GM18499 (cell line): ENCODE data around the gene RNF114.

ENCODE experiments used
- ATAC-seq: cut with Tn5 transposase; IDR thresholded peaks from one replicate; pipeline ENCODE4 v1.9.1; 2021; ENCODE audit warnings: moderate number of reproducible peaks; ENCODE audit not compliant: insufficient read depth, unreplicated experiment

The RNF114 gene

DNA sequence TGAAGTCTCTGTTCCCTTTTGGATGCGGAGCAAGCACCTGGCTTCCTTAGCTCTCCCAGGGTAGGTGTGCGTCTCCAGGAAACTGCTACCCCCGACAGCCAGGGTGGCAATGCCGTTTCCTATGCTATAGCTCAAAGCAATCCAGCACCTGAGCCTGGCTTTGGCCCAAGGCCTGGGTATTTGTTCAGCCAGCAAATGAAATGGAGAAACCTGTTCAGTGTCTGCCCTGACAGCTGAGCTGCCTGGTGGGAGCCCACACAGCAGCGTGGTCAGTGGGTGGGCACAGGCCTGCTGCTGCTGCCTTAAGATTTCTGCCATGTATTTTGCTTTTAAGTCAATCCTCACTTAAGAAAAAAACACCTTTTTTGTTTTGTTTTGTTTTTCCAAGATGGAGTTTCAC lies 34.6 kb upstream of the RNF114 start:
- no peak for ATAC-seq

DNA sequence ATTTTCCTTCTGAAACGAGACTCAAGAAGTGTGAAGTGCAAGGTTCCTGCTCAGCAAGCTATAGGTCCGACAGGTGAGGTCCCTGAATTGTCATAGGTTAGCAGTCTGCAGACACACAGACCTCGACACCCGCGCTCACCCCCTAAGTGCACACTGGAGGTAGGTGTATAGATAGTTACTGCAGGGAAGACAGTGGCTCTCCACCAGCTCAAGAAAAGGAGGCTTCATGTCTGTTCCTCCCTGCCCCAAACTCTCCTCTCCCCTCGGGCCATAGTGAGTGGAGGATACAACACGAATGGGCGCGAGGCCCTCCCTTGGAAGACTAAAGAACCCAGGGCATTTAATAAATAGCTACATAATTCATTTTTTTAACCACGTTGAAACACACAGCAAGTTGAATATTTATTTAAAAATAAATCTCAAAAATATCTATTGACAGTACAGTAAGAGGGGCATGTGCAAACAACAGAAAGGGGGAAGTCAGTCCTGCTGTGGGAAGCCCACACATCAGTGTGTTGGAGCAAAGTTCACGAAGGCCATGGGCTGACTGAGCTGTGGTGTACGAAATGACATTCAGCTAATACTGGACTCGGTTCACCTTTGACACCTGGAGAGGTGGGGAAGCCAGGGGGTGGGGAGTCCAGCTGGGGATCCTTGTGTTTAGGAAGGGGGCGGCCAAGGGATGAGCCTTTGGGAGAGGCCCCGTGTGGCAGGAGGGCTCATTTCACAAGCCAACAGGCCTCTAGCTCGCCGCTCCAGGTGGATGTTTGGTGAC lies 31.6 kb upstream of the RNF114 start:
- no peak for ATAC-seq

DNA sequence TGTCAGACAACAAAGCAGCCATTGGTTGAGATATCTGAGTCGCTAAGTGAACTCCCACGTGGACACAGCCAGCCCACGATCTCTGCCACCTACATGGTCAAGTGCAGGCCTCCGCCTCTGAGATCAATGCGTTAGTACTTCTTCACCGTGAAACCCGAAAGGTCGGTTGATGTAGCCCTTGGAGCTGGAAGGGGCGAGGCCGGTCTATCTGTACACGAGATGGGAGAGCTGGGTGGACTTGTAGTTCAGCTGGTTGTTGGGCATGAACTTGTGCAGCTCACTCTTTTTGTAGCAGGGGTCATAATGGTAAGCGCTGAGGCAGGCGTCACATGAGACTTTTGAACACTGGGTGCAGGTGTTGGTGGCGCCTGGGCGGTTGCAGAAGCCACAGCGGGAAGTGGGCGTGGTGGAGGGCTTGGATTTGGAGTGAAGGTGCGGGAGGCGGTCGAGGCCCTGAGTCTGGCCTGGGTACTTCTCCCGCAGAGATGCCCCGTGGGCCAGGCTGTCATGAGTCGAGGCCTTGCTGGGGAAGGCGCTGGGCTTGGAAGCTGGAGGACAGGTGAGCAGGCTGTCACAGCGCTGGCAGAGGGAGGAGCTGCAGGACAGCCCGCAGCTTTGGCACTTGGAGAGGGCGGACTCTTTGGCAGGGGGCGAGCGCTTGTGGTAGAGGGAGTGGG lies 30.6 kb upstream of the RNF114 start:
- ATAC-seq = no peak

DNA sequence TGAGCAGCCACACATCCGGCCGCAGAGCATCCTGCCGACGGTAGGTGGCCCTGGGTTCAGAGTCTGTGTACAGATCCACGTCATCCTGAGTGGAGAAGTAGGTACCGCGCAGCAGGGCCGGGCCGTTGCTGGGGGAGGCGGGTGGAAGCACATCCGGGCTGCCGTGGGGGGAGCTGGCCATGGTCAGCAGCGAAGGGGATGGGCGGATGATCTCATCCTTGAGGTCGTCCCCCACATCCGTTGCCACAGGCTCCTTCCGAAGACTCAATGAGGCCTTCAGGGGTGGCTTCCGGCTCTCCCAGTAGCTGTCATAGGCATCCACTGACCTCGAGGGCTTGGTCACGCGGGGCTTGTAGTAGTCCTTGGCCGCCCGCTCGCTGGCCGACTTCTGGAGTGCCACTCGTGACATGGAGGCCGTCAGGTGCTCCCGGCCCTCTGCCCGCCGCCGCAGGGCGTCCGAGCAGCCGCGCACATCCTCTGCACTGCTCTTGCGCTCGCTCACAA lies 30.0 kb upstream of the RNF114 start:
- no peak for ATAC-seq

DNA sequence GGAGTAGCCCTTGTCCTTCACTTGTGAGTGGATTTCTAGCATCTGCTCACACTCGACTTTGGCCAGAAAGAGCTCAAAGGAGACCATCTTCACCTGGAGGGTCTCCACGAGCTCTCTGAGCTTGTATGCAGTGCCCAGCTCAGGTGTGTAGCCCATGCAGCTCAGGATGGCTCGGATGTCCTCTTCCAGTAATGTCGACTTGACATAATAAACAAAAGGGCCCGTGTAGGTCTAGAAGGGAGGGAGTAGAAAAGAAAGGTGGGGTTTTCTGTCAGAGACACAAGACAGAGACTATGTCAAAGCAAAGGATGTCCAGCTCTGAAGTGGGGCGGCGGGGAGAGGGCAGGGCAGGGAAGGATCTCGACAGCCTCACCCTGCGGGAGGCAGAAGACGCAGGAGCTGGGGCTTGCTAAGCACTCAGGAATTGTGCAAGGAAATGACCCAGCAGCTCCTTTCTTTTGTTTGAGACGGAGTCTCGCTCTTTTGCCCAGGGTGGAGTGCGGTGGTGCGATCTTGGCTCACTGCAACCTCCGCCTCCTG lies 29.5 kb upstream of the RNF114 start:
- no peak for ATAC-seq

DNA sequence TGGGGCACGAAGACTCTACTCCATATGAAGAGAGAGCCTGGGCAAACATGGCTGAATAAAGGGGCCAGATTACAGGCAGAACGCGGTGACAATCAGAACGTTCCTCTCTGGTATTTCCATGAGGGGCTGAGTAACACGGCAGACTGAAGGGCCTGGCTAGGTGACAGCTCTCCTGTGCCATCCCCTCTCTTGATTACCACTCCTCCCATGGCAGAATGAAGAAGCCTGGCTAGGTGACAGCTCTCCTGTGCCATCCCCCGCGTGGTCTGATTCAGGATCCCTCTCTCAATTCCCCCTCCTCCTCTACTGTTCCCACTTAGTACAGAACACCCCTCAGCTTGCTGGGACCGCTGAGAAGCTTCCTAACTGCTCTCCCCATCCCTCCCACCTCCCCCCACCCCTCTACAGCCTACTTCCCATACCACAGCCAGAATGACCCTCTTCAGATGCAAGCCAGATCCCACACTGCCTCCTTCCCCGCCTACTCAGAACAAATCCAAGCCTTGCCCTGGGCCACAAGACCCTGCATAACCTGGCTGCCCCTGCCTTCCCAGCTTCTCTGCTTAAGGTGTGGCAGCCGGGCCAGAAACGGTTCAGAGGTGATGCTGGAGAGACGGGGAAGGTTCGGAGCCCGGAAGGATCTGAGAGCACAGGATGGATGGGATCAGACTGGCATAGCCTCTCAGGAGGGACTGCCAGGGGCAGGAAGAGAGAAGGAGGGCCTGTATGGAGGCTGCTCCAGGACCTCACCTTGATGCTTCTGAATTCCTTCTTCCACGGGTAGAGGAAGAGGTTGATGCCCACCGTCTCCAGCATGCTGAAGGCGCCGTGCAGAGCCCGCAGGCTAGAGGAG lies 28.6 kb upstream of the RNF114 start:
- ATAC-seq = no peak

DNA sequence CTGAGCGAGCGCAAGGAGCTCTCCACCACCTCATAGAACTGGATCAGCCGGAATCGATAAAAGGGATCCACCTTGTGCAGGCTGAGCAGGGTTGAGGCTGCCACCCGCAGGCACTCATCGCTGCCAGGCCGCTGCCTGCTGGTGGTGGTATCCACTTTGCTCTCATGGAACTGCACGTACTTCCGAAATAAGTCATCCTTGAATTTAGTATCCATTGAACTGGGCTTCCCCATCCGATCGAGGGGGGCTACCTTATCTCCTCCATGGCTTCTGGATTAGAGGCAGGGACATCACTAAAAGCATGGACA lies 28.0 kb upstream of the RNF114 start:
- ATAC-seq = no peak

DNA sequence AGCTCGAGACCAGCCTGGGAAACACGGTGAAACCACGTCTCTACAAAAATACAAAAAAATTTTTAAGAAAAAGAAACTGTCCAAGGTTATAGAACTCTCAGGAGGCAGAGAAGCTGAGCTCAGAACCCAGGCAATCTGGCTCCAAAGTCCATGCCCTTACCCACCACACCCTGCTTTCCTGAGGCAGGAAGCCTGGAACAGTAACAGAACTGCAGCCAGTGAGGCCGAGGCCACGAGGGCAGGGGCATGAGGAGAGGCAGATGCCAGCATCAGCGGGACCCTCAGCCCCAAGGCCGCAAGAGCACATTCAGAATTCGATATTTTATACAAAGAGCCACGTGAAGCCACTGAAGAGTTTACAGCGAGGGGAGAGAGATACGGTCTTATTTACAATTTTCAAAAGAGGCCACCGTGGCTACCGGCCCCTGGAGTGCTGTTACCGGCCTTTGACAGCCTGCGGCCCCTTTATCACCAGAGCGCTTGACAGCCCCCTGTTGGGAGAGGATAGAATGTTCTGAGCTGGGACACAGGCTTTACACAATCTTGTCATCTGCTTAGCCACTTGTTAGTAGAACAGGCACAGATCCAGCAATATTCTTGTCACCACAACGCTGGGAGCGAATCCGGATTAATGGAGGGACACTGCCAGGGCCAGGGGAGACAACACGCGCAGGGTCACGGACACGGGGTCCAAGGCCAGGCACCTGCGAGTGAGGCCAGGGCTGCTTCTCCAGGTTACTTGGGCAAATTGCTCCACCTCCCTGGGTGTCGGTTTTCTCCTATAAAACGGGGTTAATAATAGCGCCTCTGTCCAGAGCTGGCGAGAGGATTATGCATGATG lies 26.5 kb upstream of the RNF114 start:
- no peak for ATAC-seq

DNA sequence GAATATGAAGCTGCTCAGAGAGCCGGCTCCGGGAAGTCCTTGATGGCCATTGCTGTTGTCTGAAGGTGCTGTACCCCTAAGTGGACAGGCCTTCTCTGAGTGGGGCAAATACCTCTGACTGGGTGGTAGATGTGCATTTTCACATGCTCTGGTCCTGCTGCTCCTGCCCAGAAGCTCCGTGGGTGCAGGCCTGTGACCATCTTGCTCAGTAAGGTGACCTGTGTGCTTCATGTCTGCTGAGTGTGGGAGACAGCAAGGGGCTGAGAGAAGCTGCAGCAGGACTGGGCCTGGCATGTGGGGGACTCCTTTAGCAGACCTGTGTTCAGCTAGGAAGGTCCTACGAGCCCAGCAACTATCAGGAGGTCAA lies 25.9 kb upstream of the RNF114 start:
- ATAC-seq = no peak

DNA sequence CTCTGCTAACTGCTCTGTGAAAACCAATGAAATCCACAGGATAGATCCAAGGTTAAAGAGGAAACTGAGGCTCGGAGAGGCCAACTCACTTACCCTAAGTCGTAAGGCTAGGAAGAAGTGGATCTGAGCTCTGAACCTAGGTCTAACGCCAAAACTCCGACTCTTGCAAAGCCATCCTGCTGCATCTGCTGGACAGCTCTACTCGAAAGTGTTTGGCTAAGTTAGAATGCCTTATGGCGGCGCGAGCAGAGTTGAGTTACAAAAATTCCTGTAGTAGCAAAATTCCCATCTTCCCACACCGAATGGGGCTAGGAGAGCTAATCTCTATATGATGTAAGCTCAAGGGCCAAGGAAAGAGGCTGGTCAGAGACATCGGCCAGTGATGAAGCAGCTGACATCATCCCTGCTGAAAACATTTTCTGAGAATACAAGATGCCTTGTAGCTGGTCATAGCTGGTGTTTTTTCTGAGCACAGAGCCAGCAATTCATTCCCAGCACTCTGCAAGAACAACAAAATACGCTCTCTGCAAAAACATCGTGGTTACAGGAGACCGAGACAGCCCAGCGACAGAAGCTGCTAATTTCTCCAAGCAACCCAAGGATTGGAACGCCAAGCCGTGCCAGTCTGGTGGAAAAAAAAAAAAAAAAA lies 22.7 kb upstream of the RNF114 start:
- no peak for ATAC-seq

DNA sequence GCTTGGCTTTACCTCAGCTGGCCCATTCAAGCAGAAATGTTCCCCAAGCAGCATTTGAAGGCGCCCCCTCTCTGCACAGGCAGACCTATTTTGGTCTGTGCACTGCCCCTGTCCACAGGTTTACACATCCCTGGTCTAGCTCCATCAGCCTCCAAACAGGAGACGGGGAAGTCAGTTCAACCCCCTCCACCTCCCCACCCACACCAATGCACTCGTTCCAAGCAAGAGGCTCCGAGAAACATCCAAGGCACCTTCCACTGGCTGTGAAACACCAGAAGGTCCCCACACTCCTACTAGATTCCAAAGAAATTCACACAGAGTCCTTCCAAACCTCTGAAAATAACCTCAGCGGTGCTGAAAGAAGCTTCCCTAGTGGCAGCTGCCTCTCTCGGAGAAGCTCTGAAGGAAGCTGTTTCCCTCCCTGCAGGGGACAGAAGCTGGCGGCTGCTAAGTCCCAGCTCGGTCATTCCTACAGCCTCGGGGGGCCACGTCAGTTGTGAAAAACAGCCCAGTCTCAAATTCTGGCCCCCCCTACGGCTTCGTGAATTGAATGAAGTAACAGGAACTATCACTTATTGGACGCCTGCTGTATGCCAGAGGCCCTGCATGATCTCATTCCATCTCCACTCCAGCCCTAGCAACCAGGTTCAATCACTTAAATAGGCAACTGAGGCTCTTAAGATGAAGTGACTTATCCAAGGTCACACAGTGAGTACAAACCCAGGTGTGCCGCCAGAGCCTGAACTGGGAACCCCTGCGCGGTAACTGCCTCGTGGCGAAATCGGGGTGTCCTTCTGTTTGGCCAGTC lies 21.7 kb upstream of the RNF114 start:
- no peak for ATAC-seq

DNA sequence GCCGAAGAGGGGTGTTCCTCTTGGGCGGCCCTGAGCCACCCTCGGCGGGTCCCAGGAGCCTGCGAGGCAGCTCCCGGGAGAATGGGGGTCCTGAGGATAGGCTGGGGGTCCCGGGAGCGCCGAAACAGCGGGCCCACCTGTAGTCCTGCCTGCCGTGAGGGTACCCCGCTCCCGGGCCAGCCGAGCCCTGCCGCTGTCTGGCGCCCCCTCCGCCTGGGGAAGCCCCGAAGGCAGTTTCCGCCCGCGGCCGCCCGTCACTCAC lies 21.1 kb upstream of the RNF114 start:
- no peak for ATAC-seq

DNA sequence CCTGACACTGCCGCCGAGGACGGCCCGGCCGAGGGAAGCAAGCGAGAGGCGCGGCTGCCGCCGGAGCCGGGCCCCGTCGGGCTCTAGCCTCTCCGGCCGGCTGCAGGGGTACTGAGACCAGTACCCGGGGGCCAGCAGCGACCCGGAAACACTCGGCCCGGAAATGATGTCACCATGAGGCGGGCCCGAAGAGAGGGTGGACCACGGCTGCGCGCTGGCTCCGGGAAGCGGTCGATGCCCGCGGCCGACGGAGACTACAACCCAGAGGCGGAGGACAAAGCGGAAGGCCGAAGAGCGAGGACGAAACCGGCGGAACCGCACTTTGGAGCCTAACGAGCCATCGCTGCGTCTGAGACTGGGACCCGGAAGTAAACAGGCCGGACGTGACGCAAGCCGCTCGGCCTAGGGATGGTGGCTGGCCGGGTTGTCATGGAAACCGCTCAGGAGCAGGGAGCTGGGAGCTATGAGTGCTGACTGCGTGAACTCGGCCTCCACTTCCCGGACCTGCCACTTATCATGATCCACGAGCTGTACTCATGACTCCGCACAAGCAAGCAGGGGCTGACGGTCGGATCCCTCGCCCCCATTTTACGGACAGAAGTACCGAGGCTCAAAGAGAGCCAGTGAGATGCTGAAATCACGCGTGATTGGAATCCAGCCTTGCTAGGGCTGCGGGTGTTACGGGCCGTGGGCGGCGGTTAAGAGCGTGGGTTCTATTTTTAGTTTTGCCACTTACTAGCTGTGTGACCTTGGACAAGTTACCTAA lies 20.6 kb upstream of the RNF114 start, which contains the start of gene SPATA2:
Gene SPATA2 (minus strand): TSS at position 150 of the 766 bp plus-strand sequence. CDS start 7,039 bp downstream, outside the sequence.
- ATAC-seq = peak; percentile 61

DNA sequence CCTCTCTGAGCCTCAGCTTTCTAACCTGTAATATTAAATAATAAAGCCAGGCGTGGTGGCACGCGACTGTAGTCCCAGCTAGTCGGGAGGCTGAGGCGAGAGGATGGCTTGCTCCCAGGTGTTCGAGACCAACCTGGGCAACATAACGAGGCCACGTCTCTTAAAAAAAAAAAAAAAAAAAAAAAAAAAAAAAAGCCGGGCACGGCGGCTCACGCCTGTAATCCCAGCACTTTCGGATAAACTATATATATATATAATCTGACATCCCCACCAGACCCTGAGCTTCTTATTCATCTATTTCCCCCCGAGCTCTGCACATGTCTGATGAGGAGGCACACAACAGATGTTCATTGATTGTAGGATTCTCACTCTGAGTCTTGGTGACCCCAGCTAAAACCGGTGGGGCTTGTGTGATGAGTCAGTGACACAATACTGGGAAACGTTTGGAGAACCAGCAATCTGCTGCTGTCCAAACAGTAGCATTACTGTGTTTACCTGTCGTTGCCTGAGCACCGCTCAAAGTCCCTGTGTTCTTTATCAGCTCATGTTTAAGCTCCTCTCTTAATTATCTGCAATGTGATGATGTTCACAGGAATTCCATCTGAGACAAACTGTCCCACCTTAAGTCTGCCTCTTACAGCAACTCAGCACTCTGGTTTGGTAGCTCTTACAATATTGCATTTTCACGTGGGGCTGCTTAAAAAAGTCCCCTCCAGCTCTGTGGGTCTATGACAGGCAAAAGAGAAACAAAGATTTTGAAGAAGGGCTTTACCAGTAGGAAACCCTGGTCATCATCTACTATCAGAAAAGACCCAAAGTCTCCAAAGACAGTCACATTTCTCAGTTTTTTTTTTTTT lies 19.8 kb upstream of the RNF114 start:
- ATAC-seq = no peak

DNA sequence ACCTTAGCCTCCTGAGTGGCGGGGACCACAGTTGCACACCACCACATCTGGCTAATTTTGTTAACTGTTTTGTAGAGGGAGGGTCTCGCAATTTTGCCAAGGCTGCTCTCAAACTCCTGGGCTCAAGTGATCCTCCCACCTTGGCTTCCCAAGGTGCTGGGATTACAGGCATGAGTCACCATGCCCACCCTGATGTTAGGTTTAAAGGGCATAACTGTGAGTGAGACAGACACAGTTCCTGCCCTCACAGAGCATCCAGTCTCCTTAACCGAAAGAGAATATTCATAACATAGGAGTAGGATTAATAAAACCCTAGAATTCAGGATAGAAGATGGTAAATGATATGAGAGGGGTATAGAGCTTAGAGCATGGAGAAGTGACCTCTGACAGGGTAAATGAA lies 17.8 kb upstream of the RNF114 start:
- no peak for ATAC-seq

DNA sequence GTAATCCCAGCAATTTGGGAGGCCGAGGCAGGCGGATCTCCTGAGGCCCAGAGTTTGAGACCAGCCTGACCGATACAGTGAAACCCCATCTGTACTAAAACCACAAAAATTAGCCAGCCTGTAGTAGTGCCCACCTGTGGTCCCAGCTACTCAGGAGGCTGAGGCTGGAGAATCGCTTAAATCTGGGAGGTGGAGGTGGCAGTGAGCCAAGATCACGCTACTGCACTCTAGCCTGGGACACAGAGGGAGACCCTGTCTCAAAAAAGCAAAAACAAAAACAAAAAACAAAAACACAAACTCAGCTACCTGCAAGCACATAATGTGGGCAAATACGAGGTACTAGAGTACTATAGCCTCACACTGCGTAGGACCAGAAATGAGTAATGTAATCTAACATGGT lies 17.2 kb upstream of the RNF114 start:
- no peak for ATAC-seq

DNA sequence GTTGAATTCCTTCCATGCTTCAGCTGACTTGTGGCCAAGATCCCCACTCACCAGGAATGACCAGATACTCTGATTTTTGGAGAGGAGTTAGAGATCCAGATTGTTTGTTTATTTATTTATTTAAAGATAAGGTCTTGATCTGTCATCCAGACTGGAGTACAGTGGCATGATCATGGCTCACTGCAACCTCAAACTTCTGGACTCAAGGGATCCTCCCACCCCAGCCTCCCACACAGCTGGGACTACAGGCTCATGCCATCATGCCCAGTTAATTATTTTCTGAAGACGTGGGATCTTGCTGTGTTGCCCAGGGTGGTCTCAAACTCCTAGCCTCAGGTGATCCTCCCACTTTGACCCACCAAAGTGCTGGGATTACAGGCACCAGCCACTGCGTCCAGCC lies 16.7 kb upstream of the RNF114 start:
- no peak for ATAC-seq
